ENCODE data around the gene TNNT3.

GRCh38 chr11:1928470-1928890 is 9.0 kb downstream of the TNNT3 start:
- TF ChIP-seq GATA2 (IDR thresholded peaks at IDR 0.05; ENCODE audit: low read depth, low read length) (no peak), GATA3 (IDR thresholded peaks at IDR 0.05; ENCODE audit: low read depth, low read length) (no peak)
